Activated B cell treated with CpG ODN at 0.5 μM for 24 hours (primary cell): ENCODE results near the gene CCNE1. TPM values are rescaled to one million over a fixed set of nuclear protein-coding genes. Genes with fewer than 3 reads are reported as not detected.
"Not testable (repeated sequence)": the region's sequence is repeated elsewhere in the genome, so short reads cannot be mapped to it uniquely, and the experiment has no call there.

Experiments used
- ATAC-seq: fragments of 200-7000 bp; cut with Tn5 transposase; one replicate; pipeline ENCODE4 v1.10.0; 2021; ENCODE audit warnings: low read depth, mild to moderate bottlenecking, moderate library complexity
- CTCF ChIA-PET: fragments of 350-600 bp; sonication (Branson Sonifier 250); formaldehyde crosslinking; loops from one replicate; lab custom pipeline; 2021; ENCODE audit warnings: antibody characterized with exemption; lab: Charles Lee
- POLR2A ChIA-PET: fragments of 350-600 bp; sonication (Branson Sonifier 250); formaldehyde crosslinking; loops from one replicate; lab custom pipeline; 2021; ENCODE audit warnings: antibody characterized with exemption; lab: Charles Lee
- DNase-seq: peaks from one replicate; pipeline ENCODE4 v3.0.0; 2022
- H3K27ac Mint-ChIP-seq: one replicate; pipeline ENCODE4 v1.8.0; 2020; ENCODE audit warnings: mixed read lengths
- H3K27me3 Mint-ChIP-seq: one replicate; pipeline ENCODE4 v1.8.0; 2021; ENCODE audit warnings: mixed read lengths
- H3K36me3 Mint-ChIP-seq: one replicate; pipeline ENCODE4 v1.8.0; 2021; ENCODE audit warnings: low read depth, mixed read lengths
- H3K4me1 Mint-ChIP-seq: one replicate; pipeline ENCODE4 v1.8.0; 2021; ENCODE audit warnings: mixed read lengths
- H3K4me3 Mint-ChIP-seq: one replicate; pipeline ENCODE4 v1.8.0; 2020; ENCODE audit warnings: mild to moderate bottlenecking, mixed read lengths
- H3K9me3 Mint-ChIP-seq: one replicate; pipeline ENCODE4 v1.8.0; 2020; ENCODE audit warnings: mixed read lengths
- CTCF ChIP-seq: fragments of 200-600 bp; IDR thresholded peaks from one replicate; pipeline ENCODE4 v1.8.0; 2022; ENCODE audit warnings: antibody characterized with exemption, mild to moderate bottlenecking
- intact Hi-C: fragments of 100-400 bp; cut with micrococcal nuclease; formaldehyde crosslinking; loops from one replicate; pipeline ENCODE4 v1.15.1; 2024
- total RNA-seq: library from RNA; stranded (reverse); gene quantifications from 2 replicates; pipeline ENCODE4 v1.2.3, GENCODE V29; 2022

CCNE1 gene
- total RNA-seq, 1 donor from 2014 or later: 4.1 TPM

- H3K36me3 Mint-ChIP-seq: no peaks in the 10 kb centered on the region
- CTCF ChIA-PET: interaction anchor here (0.9 to 1.0 kb wide), 2 partner anchors 28 to 36 kb away, joined by 3 to 4 read pairs; no protein-coding TSS in a partner anchor
These were observed 16.2 kb upstream of the CCNE1 start for GRCh38 chr19:29795461-29796172.

GRCh38 chr19:29796173-29796573, 15.6 kb upstream of the CCNE1 start:
- intact Hi-C loops: no loop called here
- no peak overlapping the region for H3K4me3 Mint-ChIP-seq
- ATAC-seq (no peak), DNase-seq (no peak)
- no peaks in the 10 kb centered on the region for H3K9me3 Mint-ChIP-seq
- H3K36me3 Mint-ChIP-seq: no peaks in the 10 kb centered on the region
- POLR2A ChIA-PET: no interaction called here
- CTCF ChIA-PET: interaction anchor here (0.9 to 1.0 kb wide), 2 partner anchors 29 to 37 kb away, joined by 3 to 4 read pairs; no protein-coding TSS in a partner anchor
- no peak overlapping the region for H3K27ac Mint-ChIP-seq
- TF ChIP-seq CTCF: no peak
- no peaks in the 10 kb centered on the region for H3K4me1 Mint-ChIP-seq
- peaks cover 6% of the 10 kb centered on the region for H3K27me3 Mint-ChIP-seq

More at GRCh38 chr19:29795461-29796172, 16.2 kb upstream of the CCNE1 start:
- H3K4me1 Mint-ChIP-seq: no peaks in the 10 kb centered on the region
- POLR2A ChIA-PET: no interaction called here
- no peak overlapping the region for H3K4me3 Mint-ChIP-seq
- peaks cover 6% of the 10 kb centered on the region for H3K27me3 Mint-ChIP-seq
- no peak for TF ChIP-seq CTCF
- DNase-seq (no peak), ATAC-seq (no peak)
- H3K27ac Mint-ChIP-seq: no peak overlapping the region
- no peaks in the 10 kb centered on the region for H3K9me3 Mint-ChIP-seq
- intact Hi-C loops: no loop called here

GRCh38 chr19:29798774-29799497, 12.9 kb upstream of the CCNE1 start:
- no peak overlapping the region for H3K4me3 Mint-ChIP-seq
- H3K4me1 Mint-ChIP-seq: no peaks in the 10 kb centered on the region
- H3K9me3 Mint-ChIP-seq: no peaks in the 10 kb centered on the region
- intact Hi-C loops: no loop called here
- ATAC-seq (no peak), DNase-seq (no peak)
- peaks cover 6% of the 10 kb centered on the region for H3K27me3 Mint-ChIP-seq
- POLR2A ChIA-PET: interaction anchor here (0.6 kb wide), 1 partner anchor 276 kb away, joined by 6 read pairs; no protein-coding TSS in a partner anchor
- H3K27ac Mint-ChIP-seq: no peak overlapping the region
- H3K36me3 Mint-ChIP-seq: no peaks in the 10 kb centered on the region
- TF ChIP-seq CTCF: no peak
- CTCF ChIA-PET: no interaction called here

GRCh38 chr19:29800100-29800825, 11.5 kb upstream of the CCNE1 start:
- Mint-ChIP-seq H3K27me3 (peaks cover 6% of the 10 kb centered on the region), H3K36me3 (no peaks in the 10 kb centered on the region), H3K27ac (no peak overlapping the region), H3K9me3 (no peaks in the 10 kb centered on the region), H3K4me3 (no peak overlapping the region), H3K4me1 (no peaks in the 10 kb centered on the region)
- no peak for TF ChIP-seq CTCF
- CTCF ChIA-PET: no interaction called here
- DNase-seq (no peak), ATAC-seq (no peak)
- POLR2A ChIA-PET: no interaction called here
- intact Hi-C loops: no loop called here

GRCh38 chr19:29803951-29804350, 7.8 kb upstream of the CCNE1 start:
- H3K27ac Mint-ChIP-seq, H3K27me3 Mint-ChIP-seq, ATAC-seq, H3K36me3 Mint-ChIP-seq, DNase-seq, H3K9me3 Mint-ChIP-seq, H3K4me1 Mint-ChIP-seq, H3K4me3 Mint-ChIP-seq, CTCF ChIA-PET, intact Hi-C loops: not testable (repeated sequence)
- POLR2A ChIA-PET: interaction anchor here (1.2 kb wide), 1 partner anchor 120 kb away, joined by 6 read pairs; no protein-coding TSS in a partner anchor
